SK-N-SH (cell line): ENCODE measurements around the gene NR2F1-AS1.

ENCODE experiments used
- EZH2phosphoT487 ChIP-seq: fragments of 200-600 bp; sonication (generic); IDR thresholded peaks from 2 replicates; pipeline ENCODE4 v1.6.1; 2017; ENCODE audit warnings: low read depth, mixed run types, mild to moderate bottlenecking, antibody characterized with exemption, moderate library complexity, borderline replicate concordance
- GABPA ChIP-seq: IDR thresholded peaks from 2 replicates; pipeline ENCODE4 v1.4.0; 2012; ENCODE audit warnings: low read depth, mild to moderate bottlenecking
- POLR2AphosphoS5 ChIP-seq: IDR thresholded peaks from 2 replicates; pipeline ENCODE4 v1.6.1; 2012; ENCODE audit warnings: low read depth, low read length
- TAF1 ChIP-seq: IDR thresholded peaks from 2 replicates; pipeline ENCODE4 v1.6.1; 2012; ENCODE audit warnings: low read depth, mild to moderate bottlenecking, low read length, moderate library complexity, borderline replicate concordance
- TEAD4 ChIP-seq: IDR thresholded peaks from 2 replicates; pipeline ENCODE4 v1.4.0; 2012; ENCODE audit warnings: mild to moderate bottlenecking, borderline replicate concordance; ENCODE audit not compliant: insufficient read depth
- TF ChIP-seq, protein P1 (sequence below): fragments of 200-600 bp; sonication (generic); IDR thresholded peaks from 2 replicates; pipeline ENCODE4 v1.6.1; 2017; ENCODE audit warnings: antibody characterized with exemption, mild to moderate bottlenecking, moderate library complexity
- TF ChIP-seq, protein P2 (sequence below): IDR thresholded peaks from 2 replicates; pipeline ENCODE4 v1.6.1; 2012; ENCODE audit warnings: mild to moderate bottlenecking, low read depth, low read length, moderate library complexity
- TF ChIP-seq, protein P3 (sequence below): IDR thresholded peaks from 2 replicates; pipeline ENCODE4 v1.4.0; 2012; ENCODE audit warnings: low read depth
- TF ChIP-seq, protein P4 (sequence below): fragments of 150-350 bp; IDR thresholded peaks from 2 replicates; pipeline ENCODE4 v1.6.1; 2017; ENCODE audit warnings: antibody characterized with exemption, low read length, low read depth, borderline replicate concordance

DNA sequence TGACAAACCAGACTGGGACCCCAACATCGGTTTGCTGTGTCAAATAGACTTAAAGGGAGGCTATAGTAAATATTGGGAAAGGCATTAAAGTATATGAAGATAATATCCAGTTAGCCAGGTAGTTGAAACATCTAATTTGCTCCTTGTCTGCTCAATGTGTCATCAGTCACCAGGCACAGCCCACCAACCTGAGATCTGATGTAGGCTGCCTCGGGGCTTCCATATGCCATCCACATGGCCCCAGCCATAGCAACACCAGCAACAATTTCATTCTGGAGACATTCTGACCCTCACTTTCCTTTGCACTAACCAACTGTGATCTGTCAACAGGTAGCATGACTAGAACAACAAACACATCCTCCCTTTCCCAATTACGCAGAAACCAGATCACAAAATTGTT is 196.0 kb downstream of the NR2F1-AS1 start:
- TF ChIP-seq, protein P1, sequence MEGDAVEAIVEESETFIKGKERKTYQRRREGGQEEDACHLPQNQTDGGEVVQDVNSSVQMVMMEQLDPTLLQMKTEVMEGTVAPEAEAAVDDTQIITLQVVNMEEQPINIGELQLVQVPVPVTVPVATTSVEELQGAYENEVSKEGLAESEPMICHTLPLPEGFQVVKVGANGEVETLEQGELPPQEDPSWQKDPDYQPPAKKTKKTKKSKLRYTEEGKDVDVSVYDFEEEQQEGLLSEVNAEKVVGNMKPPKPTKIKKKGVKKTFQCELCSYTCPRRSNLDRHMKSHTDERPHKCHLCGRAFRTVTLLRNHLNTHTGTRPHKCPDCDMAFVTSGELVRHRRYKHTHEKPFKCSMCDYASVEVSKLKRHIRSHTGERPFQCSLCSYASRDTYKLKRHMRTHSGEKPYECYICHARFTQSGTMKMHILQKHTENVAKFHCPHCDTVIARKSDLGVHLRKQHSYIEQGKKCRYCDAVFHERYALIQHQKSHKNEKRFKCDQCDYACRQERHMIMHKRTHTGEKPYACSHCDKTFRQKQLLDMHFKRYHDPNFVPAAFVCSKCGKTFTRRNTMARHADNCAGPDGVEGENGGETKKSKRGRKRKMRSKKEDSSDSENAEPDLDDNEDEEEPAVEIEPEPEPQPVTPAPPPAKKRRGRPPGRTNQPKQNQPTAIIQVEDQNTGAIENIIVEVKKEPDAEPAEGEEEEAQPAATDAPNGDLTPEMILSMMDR: no peak
- TF ChIP-seq POLR2AphosphoS5: no peak
- TF ChIP-seq TAF1: no peak
- no peak for TF ChIP-seq TEAD4
- TF ChIP-seq, protein P2, sequence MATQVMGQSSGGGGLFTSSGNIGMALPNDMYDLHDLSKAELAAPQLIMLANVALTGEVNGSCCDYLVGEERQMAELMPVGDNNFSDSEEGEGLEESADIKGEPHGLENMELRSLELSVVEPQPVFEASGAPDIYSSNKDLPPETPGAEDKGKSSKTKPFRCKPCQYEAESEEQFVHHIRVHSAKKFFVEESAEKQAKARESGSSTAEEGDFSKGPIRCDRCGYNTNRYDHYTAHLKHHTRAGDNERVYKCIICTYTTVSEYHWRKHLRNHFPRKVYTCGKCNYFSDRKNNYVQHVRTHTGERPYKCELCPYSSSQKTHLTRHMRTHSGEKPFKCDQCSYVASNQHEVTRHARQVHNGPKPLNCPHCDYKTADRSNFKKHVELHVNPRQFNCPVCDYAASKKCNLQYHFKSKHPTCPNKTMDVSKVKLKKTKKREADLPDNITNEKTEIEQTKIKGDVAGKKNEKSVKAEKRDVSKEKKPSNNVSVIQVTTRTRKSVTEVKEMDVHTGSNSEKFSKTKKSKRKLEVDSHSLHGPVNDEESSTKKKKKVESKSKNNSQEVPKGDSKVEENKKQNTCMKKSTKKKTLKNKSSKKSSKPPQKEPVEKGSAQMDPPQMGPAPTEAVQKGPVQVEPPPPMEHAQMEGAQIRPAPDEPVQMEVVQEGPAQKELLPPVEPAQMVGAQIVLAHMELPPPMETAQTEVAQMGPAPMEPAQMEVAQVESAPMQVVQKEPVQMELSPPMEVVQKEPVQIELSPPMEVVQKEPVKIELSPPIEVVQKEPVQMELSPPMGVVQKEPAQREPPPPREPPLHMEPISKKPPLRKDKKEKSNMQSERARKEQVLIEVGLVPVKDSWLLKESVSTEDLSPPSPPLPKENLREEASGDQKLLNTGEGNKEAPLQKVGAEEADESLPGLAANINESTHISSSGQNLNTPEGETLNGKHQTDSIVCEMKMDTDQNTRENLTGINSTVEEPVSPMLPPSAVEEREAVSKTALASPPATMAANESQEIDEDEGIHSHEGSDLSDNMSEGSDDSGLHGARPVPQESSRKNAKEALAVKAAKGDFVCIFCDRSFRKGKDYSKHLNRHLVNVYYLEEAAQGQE: no peak
- no peak for TF ChIP-seq EZH2phosphoT487
- TF ChIP-seq, protein P3, sequence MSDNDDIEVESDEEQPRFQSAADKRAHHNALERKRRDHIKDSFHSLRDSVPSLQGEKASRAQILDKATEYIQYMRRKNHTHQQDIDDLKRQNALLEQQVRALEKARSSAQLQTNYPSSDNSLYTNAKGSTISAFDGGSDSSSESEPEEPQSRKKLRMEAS: no peak
- TF ChIP-seq, protein P4, sequence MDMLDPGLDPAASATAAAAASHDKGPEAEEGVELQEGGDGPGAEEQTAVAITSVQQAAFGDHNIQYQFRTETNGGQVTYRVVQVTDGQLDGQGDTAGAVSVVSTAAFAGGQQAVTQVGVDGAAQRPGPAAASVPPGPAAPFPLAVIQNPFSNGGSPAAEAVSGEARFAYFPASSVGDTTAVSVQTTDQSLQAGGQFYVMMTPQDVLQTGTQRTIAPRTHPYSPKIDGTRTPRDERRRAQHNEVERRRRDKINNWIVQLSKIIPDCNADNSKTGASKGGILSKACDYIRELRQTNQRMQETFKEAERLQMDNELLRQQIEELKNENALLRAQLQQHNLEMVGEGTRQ: no peak
- TF ChIP-seq GABPA: no peak
